Measurements from ENCODE around the gene LAMA5. TPM values are rescaled to one million over a fixed set of nuclear protein-coding genes. Genes with fewer than 3 reads are reported as not detected.

The LAMA5 gene
- total and polyA plus RNA-seq, 3 experiments from 2014 or later, result 0.13 to 0.78 TPM; not detected in 1

DNA sequence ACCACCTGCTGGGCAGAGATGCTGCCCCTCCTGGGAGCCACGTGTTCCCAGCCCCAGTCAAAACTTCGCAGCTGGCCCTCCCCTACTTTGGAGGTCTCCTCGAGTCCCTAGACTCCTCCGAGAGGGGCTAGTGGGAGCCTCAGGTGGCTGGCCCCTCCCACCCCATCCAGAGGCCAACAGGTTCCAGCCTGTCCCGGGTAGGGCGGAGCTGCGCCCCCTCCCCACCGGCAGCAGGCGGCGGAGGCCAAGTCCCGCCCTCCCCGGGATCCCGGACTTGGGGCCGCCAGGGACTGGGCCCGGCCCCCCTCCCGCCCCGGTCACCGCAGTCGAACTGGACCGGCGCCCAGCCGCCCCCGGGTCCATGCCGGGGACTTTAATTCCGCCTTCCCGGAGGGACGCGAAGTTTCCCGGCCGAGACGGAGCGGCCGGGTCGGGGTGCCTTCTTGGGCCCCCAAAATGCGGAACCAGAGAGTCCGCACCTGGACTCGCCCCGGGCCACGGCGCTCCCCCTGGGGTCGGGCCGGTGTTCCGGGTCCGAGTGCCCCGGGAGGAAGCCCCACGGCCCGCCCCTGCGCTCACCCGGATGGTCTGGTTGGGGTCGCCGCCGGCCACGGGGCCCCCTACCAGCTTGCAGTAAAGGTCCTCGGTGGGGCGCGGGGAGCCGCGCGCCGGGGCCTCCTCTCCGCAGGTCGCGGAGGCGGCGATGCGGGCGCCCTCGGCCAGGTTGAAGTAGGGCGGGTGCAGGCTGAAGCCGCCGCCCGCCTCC lies 559 bp downstream of the LAMA5 start:
- Mint-ChIP-seq H3K4me1 (peaks cover 0 to 8% (median 2%) of the 10 kb centered on the region in 3 donors), H3K4me3 (peak overlapping the region in 3 of 7 donors; percentile 13 to 29 (median 15)), H3K27ac (peak overlapping the region in 1 of 8 donors; percentile 29), H3K9me3 (no peaks in the 10 kb centered on the region), H3K27me3 (peaks cover 19 to 32% of the 10 kb centered on the region in 2 donors), H3K36me3 (no peaks in the 10 kb centered on the region)
- H3K4me3 ChIP-seq (ENCODE audit: low read length), result no peak overlapping the region
- H3K4me1 ChIP-seq (ENCODE audit: insufficient read depth, low read length), result peaks cover 18% of the 10 kb centered on the region
- no peaks in the 10 kb centered on the region for H3K36me3 ChIP-seq (ENCODE audit: insufficient read depth, low read length)
- peak overlapping the region; percentile 61 for H3K27ac ChIP-seq (ENCODE audit: low read depth, low read length)
- CTCF ChIA-PET, result interaction anchor here (1.2 to 1.5 kb wide), 2 partner anchors 16 to 356 kb away, joined by 3 to 5 read pairs; no protein-coding TSS in a partner anchor
- DNase-seq, result peak in 1 of 5 donors; percentile 11
- H3K27me3 ChIP-seq (ENCODE audit: insufficient read depth, low read length, poor library complexity, severe bottlenecking), result peaks cover 22% of the 10 kb centered on the region
- no peaks in the 10 kb centered on the region for H3K9me3 ChIP-seq (ENCODE audit: low read length)
- POLR2A ChIA-PET, result no interaction called here

DNA sequence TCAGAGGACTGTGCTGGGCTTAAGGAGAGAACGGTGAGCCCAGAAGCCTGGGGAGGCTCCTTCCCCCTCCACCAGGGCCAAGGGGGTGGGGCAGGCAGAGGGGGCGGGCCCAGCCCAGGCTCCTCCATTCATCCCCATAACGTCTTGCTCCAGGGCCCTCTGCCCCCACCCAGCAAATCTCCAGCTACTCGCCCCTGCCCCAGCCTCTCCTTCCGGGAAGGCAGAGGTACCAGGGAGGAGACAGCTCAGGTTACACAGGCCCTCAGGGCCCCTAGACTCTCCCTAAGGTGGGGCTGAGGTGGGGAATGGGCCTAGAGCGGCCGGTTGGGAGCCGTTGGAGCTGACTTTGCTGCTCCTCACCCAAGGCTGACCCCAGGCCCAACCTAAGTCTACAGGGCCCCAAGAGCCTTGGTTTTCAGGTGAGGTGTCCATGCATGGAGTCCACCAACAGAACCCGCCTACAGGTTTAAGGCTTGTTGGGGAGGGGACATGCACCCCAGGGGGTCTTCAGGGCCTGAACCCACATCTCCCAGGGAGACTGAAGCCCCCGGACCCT lies 1.2 kb downstream of the LAMA5 start:
- H3K9me3 Mint-ChIP-seq, result no peaks in the 10 kb centered on the region
- ChIA-PET POLR2A (no interaction called here), CTCF (interaction anchor here (1.5 kb wide), 1 partner anchor 16 kb away, joined by 3 read pairs; no protein-coding TSS in a partner anchor)
- no peak overlapping the region for H3K4me3 ChIP-seq (ENCODE audit: low read length)
- peaks cover 19 to 32% of the 10 kb centered on the region in 2 donors for H3K27me3 Mint-ChIP-seq
- peaks cover 22% of the 10 kb centered on the region for H3K27me3 ChIP-seq (ENCODE audit: insufficient read depth, low read length, poor library complexity, severe bottlenecking)
- H3K9me3 ChIP-seq (ENCODE audit: low read length), result no peaks in the 10 kb centered on the region
- H3K36me3 Mint-ChIP-seq, result no peaks in the 10 kb centered on the region
- no peaks in the 10 kb centered on the region for H3K36me3 ChIP-seq (ENCODE audit: insufficient read depth, low read length)
- peak overlapping the region; percentile 61 for H3K27ac ChIP-seq (ENCODE audit: low read depth, low read length)
- DNase-seq, result no peak
- H3K4me1 ChIP-seq (ENCODE audit: insufficient read depth, low read length), result peaks cover 18% of the 10 kb centered on the region
- H3K27ac Mint-ChIP-seq, result peak overlapping the region in 1 of 8 donors; percentile 29
- peak overlapping the region in 5 of 7 donors; percentile 12 to 73 (median 15) for H3K4me3 Mint-ChIP-seq
- H3K4me1 Mint-ChIP-seq, result peaks cover 0 to 8% (median 2%) of the 10 kb centered on the region in 3 donors

DNA sequence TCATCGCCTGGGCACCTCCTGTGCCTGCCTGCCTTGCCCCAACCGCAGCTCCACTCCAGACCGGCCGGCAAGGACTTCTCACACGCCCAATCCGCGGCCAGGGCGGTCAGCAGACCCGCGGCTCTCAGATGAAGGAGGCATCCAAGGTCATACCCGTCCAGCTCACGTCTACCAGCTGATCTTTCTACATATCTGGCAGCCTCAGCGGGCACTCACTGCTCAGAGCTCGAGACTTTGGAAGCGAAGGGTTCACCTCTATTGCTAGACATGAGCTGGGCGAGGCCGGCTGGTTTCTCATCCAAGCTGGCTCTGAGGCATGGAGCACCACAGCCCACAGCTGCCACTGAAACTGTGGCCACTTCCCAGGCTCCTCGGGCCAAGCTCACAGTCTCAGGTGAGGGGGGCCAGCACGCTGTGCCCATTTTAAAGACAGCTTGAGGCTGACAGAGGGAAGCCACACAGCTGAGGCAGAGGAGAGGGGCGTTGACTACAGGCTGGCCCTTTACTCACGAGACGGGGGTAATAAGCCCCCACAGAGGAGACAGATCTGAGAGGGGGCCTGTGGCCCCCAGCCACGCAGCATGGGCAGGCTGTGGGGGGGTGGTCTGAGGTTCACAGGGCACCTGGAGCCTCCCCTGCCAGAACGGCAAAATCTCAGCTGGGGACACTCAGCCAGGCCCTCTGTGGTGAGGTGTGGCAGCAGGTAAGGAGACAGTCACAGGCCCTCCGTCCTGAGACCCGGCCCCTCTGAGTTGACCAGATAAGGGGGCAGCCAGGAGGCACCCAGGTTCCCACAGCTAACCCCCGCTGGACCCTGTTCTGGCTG lies 2.0 kb downstream of the LAMA5 start:
- peak overlapping the region in 5 of 7 donors; percentile 36 to 73 (median 46) for H3K4me3 Mint-ChIP-seq
- Histone ChIP-seq H3K4me1 (ENCODE audit: insufficient read depth, low read length) (peaks cover 18% of the 10 kb centered on the region), H3K4me3 (ENCODE audit: low read length) (no peak overlapping the region), H3K36me3 (ENCODE audit: insufficient read depth, low read length) (no peaks in the 10 kb centered on the region), H3K27me3 (ENCODE audit: insufficient read depth, low read length, poor library complexity, severe bottlenecking) (peaks cover 22% of the 10 kb centered on the region), H3K27ac (ENCODE audit: low read depth, low read length) (no peak overlapping the region), H3K9me3 (ENCODE audit: low read length) (no peaks in the 10 kb centered on the region)
- no peaks in the 10 kb centered on the region for H3K9me3 Mint-ChIP-seq
- POLR2A ChIA-PET, result no interaction called here
- no peaks in the 10 kb centered on the region for H3K36me3 Mint-ChIP-seq
- DNase-seq, result no peak
- peaks cover 19 to 32% of the 10 kb centered on the region in 2 donors for H3K27me3 Mint-ChIP-seq
- CTCF ChIA-PET, result interaction anchor here (1.9 kb wide), 1 partner anchor 18 kb away, joined by 5 read pairs; no protein-coding TSS in a partner anchor
- H3K4me1 Mint-ChIP-seq, result peaks cover 0 to 8% (median 2%) of the 10 kb centered on the region in 3 donors
- H3K27ac Mint-ChIP-seq, result no peak overlapping the region

DNA sequence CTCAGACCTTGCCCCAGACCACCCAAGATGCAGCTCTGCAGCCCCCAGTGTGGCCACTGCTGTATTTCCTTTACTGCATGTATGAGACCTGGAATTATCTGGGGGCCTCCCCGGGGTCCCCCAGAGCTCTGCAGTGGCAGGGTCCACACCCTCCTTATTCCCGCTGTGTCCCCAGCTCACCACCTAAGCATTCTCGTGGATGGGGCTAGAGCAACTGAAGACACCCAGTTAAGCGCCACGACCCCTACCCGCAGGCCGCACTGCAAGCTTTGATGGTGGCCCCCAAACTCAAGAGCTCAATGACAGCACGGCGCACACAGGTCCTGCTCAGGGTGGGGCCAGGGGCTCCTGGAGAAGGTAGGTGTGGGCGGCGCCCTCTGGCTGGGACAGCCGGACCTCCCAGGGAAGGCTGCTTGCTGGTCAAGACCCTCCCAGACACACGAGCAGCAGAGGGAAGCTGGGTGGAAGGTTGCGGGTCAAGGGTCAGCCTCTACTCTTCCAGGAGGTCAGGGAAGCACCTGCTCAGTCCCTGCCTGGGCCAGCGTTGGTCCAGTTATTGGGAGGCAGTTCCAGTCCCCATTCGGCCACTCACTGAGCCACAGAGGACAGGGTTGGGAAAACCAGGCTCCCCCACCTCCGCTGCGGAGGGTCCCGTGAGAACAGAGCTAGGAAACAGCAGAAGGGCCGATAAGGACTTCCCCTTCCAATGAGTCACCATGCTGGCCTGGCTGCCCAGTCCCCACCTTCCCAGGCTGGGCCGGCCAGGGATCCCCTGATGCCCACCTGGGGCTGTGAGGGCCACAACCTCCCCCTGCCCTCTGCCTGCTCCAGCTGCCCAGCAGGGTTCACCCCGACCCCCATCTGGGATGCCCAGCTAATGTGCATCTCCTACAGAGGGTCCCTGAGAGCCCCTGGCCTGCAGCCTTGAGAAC lies 2.9 kb downstream of the LAMA5 start:
- ChIA-PET POLR2A (no interaction called here), CTCF (interaction anchor here (1.9 kb wide), 1 partner anchor 18 kb away, joined by 5 read pairs; no protein-coding TSS in a partner anchor)
- no peaks in the 10 kb centered on the region for H3K9me3 Mint-ChIP-seq
- no peak overlapping the region for H3K4me3 ChIP-seq (ENCODE audit: low read length)
- H3K36me3 ChIP-seq (ENCODE audit: insufficient read depth, low read length), result no peaks in the 10 kb centered on the region
- no peak for DNase-seq
- peaks cover 0 to 8% (median 2%) of the 10 kb centered on the region in 3 donors for H3K4me1 Mint-ChIP-seq
- H3K36me3 Mint-ChIP-seq, result no peaks in the 10 kb centered on the region
- H3K27me3 ChIP-seq (ENCODE audit: insufficient read depth, low read length, poor library complexity, severe bottlenecking), result peaks cover 18% of the 10 kb centered on the region
- H3K27ac ChIP-seq (ENCODE audit: low read depth, low read length), result no peak overlapping the region
- H3K9me3 ChIP-seq (ENCODE audit: low read length), result no peaks in the 10 kb centered on the region
- peaks cover 18% of the 10 kb centered on the region for H3K4me1 ChIP-seq (ENCODE audit: insufficient read depth, low read length)
- H3K27me3 Mint-ChIP-seq, result peaks cover 14 to 27% of the 10 kb centered on the region in 2 donors
- no peak overlapping the region for H3K4me3 Mint-ChIP-seq
- H3K27ac Mint-ChIP-seq, result no peak overlapping the region

DNA sequence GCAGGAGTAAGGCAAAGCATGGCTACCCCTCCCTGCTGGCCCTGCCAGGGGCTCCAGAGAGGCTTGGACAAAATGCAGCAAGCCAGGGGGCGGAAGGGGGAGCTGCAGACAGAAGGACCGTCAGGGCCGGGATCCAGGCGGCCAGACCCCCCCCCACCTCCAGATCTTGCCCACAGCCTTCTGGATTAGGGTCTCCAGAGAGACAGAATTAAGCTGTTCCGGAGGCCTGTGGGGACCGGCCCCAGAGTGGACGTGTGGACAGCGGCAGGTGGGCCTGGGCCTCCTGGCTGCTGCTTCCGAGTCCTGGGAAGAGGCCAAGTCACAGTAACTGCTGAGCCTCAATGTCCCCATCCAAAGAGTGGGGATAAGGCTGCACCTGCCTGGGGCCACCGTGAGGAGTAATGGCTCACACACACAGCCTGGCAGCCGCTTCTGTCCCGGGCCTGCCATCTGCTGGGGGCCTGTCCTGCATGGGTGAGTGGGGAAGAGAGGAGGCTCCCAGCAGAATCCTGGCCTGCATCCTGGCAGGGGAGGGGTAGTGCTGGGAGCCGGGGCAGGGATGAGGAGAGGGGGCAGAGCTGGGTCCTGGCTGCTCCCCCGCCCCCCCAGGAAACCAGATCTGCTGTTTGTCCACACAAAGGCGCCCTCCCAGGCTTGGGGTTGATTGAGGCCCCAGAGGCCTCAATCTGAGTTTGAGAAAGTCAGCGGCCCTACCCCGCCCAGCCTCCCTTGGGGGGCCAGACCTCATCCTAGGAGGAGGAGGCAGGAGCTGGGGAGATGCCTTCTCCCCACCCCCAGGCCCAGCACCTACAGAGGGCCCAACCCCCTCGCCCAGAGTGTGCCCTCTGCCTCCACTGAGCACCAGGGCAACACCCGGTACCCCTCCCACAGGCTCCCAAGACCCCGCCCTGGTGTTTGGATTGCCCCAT lies 3.9 kb downstream of the LAMA5 start:
- Mint-ChIP-seq H3K27me3 (peaks cover 12 to 23% of the 10 kb centered on the region in 2 donors), H3K27ac (no peak overlapping the region), H3K4me3 (no peak overlapping the region), H3K9me3 (no peaks in the 10 kb centered on the region), H3K36me3 (no peaks in the 10 kb centered on the region), H3K4me1 (peaks cover 0 to 5% (median 0%) of the 10 kb centered on the region in 3 donors)
- ChIA-PET POLR2A (no interaction called here), CTCF (interaction anchor here (1.9 kb wide), 1 partner anchor 19 kb away, joined by 5 read pairs; no protein-coding TSS in a partner anchor)
- H3K4me1 ChIP-seq (ENCODE audit: insufficient read depth, low read length), result peaks cover 16% of the 10 kb centered on the region
- no peak overlapping the region for H3K4me3 ChIP-seq (ENCODE audit: low read length)
- H3K36me3 ChIP-seq (ENCODE audit: insufficient read depth, low read length), result no peaks in the 10 kb centered on the region
- no peak overlapping the region for H3K27ac ChIP-seq (ENCODE audit: low read depth, low read length)
- peaks cover 13% of the 10 kb centered on the region for H3K27me3 ChIP-seq (ENCODE audit: insufficient read depth, low read length, poor library complexity, severe bottlenecking)
- no peak for DNase-seq
- H3K9me3 ChIP-seq (ENCODE audit: low read length), result no peaks in the 10 kb centered on the region

DNA sequence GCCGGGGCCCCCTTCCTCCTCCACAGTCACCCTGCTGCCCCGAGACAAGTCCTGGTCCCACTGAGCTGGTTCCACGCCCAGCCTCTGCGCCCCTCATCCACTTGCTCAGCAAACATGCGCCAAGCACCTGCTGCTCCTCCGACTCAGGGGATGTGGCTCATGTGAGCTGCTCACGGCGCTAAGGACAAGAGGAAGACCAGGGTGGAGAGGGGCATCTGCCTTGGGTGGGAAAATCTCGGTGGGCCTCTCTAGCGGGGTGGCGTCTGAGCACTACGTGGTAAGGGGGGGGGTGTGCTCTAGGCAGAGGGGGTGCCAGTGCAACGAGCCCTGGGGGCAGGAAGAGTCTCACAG lies 4.5 kb downstream of the LAMA5 start:
- ChIA-PET CTCF (no interaction called here), POLR2A (no interaction called here)
- DNase-seq, result no peak
- Mint-ChIP-seq H3K9me3 (no peaks in the 10 kb centered on the region), H3K27me3 (peaks cover 10 to 22% of the 10 kb centered on the region in 2 donors), H3K27ac (no peak overlapping the region), H3K4me3 (no peak overlapping the region), H3K36me3 (no peaks in the 10 kb centered on the region), H3K4me1 (peaks cover 0 to under 1% (median 0%) of the 10 kb centered on the region in 3 donors)
- no peak overlapping the region for H3K27ac ChIP-seq (ENCODE audit: low read depth, low read length)
- no peaks in the 10 kb centered on the region for H3K9me3 ChIP-seq (ENCODE audit: low read length)
- no peaks in the 10 kb centered on the region for H3K36me3 ChIP-seq (ENCODE audit: insufficient read depth, low read length)
- no peak overlapping the region for H3K4me3 ChIP-seq (ENCODE audit: low read length)
- peaks cover 9% of the 10 kb centered on the region for H3K4me1 ChIP-seq (ENCODE audit: insufficient read depth, low read length)
- peaks cover 10% of the 10 kb centered on the region for H3K27me3 ChIP-seq (ENCODE audit: insufficient read depth, low read length, poor library complexity, severe bottlenecking)
